IMR-90 (cell line): ENCODE results near the gene TNFRSF1B. TPM values are rescaled to one million over a fixed set of nuclear protein-coding genes. Genes with fewer than 3 reads are reported as not detected.

Experiments
- CTCF ChIP-seq: conservative IDR thresholded peaks from 2 replicates; pipeline ENCODE4 v1.5.1; 2012; ENCODE audit warnings: mild to moderate bottlenecking, low read depth, low read length, improper control_type of control experiment
- RAD21 ChIP-seq: IDR thresholded peaks from 2 replicates; pipeline ENCODE4 v1.6.1; 2012; ENCODE audit warnings: low read length, improper control_type of control experiment
- polyA plus RNA-seq, 3 experiments: library from polyadenylated mRNA; depleted of rRNA; stranded (reverse); fragments of >200 nt; gene quantifications; 2 replicates each; pipeline ENCODE4 v1.2.3, GENCODE V29; 2012; ENCODE audit warnings: low replicate concordance in 1 of 3
- total RNA-seq: library from RNA; depleted of rRNA; stranded (reverse); fragments of >200 nt; gene quantifications from 2 replicates; pipeline ENCODE4 v1.2.3, GENCODE V29; 2012

Gene TNFRSF1B
- total and polyA plus RNA-seq, 2 of the 4 experiments (the other 2 are of a cell fraction): 4.3 to 8.9 TPM

GRCh38 chr1:12148160-12148957, 18.4 kb upstream of the TNFRSF1B start (continued):
- no peak for TF ChIP-seq CTCF
- TF ChIP-seq RAD21: no peak
